HUES48 (cell line): ENCODE measurements around the gene LHFPL3.

ENCODE experiments used
- H3K27ac ChIP-seq: one replicate; pipeline ENCODE4 v1.7.0; 2013; ENCODE audit warnings: low read depth, low read length, inconsistent platforms
- H3K27me3 ChIP-seq: 2 replicates; pipeline ENCODE4 v1.6.1; 2013; ENCODE audit warnings: mild to moderate bottlenecking, low read length; ENCODE audit not compliant: control insufficient read depth, insufficient read depth
- H3K36me3 ChIP-seq: 2 replicates; pipeline ENCODE4 v1.6.1; 2013; ENCODE audit warnings: low read length; ENCODE audit not compliant: control insufficient read depth, insufficient read depth
- H3K4me1 ChIP-seq: 2 replicates; pipeline ENCODE4 v1.6.1; 2013; ENCODE audit warnings: mild to moderate bottlenecking, low read length; ENCODE audit not compliant: control insufficient read depth, insufficient read depth
- H3K4me3 ChIP-seq: 2 replicates; pipeline ENCODE4 v1.5.1; 2013; ENCODE audit warnings: mild to moderate bottlenecking, low read depth, low read length
- H3K9ac ChIP-seq: 2 replicates; pipeline ENCODE4 v1.6.1; 2013; ENCODE audit warnings: mild to moderate bottlenecking, low read depth, low read length, moderate library complexity
- H3K9me3 ChIP-seq: 2 replicates; pipeline ENCODE4 v1.6.1; 2013; ENCODE audit warnings: low read length; ENCODE audit not compliant: control insufficient read depth, insufficient read depth

LHFPL3 gene

DNA sequence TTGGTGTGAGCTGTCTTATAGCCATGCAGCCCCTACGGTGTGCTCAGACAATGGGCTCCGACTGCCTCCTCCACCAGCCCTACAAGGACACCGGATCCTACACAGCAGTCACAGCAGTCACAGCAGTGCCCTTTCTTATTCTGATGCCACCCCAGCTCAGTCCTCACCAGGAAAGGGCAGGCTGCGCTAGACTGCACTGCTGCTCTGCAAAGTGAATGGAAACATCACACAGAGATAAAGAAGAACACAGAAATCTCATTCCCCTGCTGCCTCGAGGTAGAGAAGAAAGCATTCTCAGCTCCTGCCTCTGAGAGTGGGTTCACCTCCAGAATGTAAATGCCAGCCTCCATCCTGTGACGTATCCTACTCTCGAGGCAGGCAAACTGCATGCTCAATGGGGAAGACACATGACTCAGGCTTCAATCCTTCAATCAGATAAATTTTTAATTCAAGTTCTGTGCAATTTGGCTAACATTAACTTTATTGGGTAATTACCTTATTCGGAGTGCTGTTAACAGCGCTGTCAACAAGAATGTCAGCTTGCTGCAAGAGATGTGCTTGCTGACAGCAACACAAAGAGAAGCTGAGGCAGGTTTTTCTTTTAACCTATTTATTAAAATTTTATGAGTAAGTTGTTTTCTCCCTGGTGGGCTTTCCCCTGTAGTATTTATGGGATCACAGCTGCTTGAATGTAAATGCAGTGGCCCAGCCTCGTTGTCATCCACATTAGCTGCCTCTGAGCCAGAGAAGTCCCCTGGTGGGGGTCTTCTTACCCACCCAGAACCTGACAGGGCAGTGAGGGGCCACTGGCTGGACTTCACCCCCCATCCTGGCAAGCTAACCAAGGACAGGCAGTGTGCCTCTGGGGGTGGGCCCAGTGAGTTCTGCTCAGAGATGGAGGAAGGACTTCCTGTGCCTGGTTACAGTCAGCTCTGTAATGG, 444.3 kb downstream of the LHFPL3 start:
- peaks cover 15% of the 10 kb centered on the region for H3K4me1 ChIP-seq
- H3K27me3 ChIP-seq = no peaks in the 10 kb centered on the region; the same call in 1 of the 2 replicates
- H3K9ac ChIP-seq = no peak overlapping the region
- no peak overlapping the region for H3K4me3 ChIP-seq
- H3K36me3 ChIP-seq = no peaks in the 10 kb centered on the region
- H3K9me3 ChIP-seq = no peaks in the 10 kb centered on the region
- H3K27ac ChIP-seq = peak overlapping the region; percentile 95

- H3K4me1 ChIP-seq = peaks cover 15% of the 10 kb centered on the region
- no peak overlapping the region for H3K4me3 ChIP-seq
- H3K27ac ChIP-seq = no peak overlapping the region
- H3K9me3 ChIP-seq = no peaks in the 10 kb centered on the region
- H3K36me3 ChIP-seq = no peaks in the 10 kb centered on the region
- no peak overlapping the region for H3K9ac ChIP-seq
- no peaks in the 10 kb centered on the region; the same call in 1 of the 2 replicates for H3K27me3 ChIP-seq
These were observed 445.4 kb downstream of the LHFPL3 start for GRCh38 chr7:104773796-104774195.

GRCh38 chr7:104775531-104775930, 447.1 kb downstream of the LHFPL3 start:
- no peak overlapping the region for H3K27ac ChIP-seq
- H3K9me3 ChIP-seq = no peaks in the 10 kb centered on the region
- peaks cover 15% of the 10 kb centered on the region for H3K4me1 ChIP-seq

DNA sequence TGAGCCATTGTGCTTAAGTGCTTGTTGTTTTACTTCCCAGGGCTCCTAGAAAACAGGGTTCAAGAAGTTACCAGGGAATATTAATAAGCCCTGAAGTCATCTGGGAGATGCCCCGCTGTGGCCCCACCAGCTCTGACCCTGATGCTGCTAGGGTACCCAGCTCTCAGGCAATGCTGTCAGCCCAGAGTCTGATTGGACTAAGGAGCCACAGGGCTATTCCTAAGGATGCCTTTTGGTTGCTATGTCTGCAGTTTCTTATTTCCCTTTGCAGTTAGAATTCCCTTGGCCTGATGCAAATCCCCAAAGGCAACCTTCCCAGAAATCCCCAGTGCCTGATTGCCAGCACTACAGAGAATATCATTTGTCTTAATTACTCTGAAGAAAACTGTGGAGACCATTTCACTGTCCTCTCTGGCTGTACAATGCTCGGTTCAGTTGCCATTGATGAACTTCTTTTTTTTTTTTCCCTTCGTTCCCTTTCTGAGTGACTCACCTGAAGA, 448.9 kb downstream of the LHFPL3 start:
- Histone ChIP-seq H3K36me3 (no peaks in the 10 kb centered on the region), H3K4me1 (peaks cover 10% of the 10 kb centered on the region), H3K4me3 (no peak overlapping the region), H3K9ac (no peak overlapping the region), H3K27ac (no peak overlapping the region), H3K27me3 (no peaks in the 10 kb centered on the region), H3K9me3 (no peaks in the 10 kb centered on the region)

More at GRCh38 chr7:104775531-104775930, 447.1 kb downstream of the LHFPL3 start:
- Histone ChIP-seq H3K27me3 (no peaks in the 10 kb centered on the region), H3K36me3 (no peaks in the 10 kb centered on the region), H3K4me3 (no peak overlapping the region), H3K9ac (no peak overlapping the region)

DNA sequence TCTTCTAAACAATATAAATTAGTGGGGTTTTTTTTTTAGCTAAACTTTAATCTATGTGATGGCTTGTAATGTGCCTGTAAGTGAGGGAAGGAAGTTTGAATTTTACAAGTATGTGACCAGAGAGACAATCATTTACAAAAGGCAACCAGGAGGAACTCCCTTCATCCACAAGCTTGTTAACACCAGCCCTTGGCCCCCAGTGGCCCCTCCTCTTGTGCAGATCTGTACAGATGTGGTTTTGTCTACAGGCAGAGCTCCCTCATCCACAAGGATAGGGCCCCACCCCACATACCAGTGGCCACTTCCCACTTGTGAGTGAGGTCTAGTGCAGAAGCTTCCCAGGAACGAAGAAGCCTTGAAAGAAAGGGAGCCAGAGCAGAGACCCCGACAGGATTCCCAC, 451.5 kb downstream of the LHFPL3 start:
- H3K27me3 ChIP-seq = no peaks in the 10 kb centered on the region
- no peaks in the 10 kb centered on the region for H3K36me3 ChIP-seq
- no peaks in the 10 kb centered on the region for H3K9me3 ChIP-seq
- no peak overlapping the region for H3K9ac ChIP-seq
- H3K4me3 ChIP-seq = no peak overlapping the region
- no peak overlapping the region for H3K27ac ChIP-seq
- no peaks in the 10 kb centered on the region for H3K4me1 ChIP-seq

- no peaks in the 10 kb centered on the region for H3K4me1 ChIP-seq
- H3K27me3 ChIP-seq = no peaks in the 10 kb centered on the region
- no peak overlapping the region for H3K27ac ChIP-seq
- no peak overlapping the region for H3K9ac ChIP-seq
- no peaks in the 10 kb centered on the region for H3K36me3 ChIP-seq
- no peak overlapping the region for H3K4me3 ChIP-seq
- H3K9me3 ChIP-seq = no peaks in the 10 kb centered on the region
These were observed 456.3 kb downstream of the LHFPL3 start for GRCh38 chr7:104784686-104785085.

DNA sequence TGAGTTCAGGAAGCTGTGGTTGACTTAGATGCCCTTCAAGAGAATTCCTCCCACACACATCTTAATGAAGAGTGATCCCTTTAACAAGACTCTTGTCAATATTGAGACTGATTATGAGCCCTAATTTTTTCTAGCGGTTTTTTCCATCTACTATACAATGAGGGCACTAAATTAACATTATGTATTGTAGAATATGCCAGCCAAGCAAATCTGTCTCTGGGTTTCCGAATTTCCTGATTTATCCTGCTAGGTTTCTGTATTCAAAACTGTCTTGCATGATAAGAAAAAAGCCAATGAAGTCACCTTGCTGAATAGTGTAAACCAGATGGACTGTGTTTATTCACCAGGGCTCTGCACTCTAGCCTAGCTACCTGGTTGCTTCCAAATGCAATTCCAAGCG, 461.4 kb downstream of the LHFPL3 start:
- Histone ChIP-seq H3K36me3 (no peaks in the 10 kb centered on the region), H3K27me3 (no peaks in the 10 kb centered on the region), H3K27ac (no peak overlapping the region), H3K9ac (no peak overlapping the region), H3K4me1 (no peaks in the 10 kb centered on the region), H3K4me3 (no peak overlapping the region), H3K9me3 (no peaks in the 10 kb centered on the region)

DNA sequence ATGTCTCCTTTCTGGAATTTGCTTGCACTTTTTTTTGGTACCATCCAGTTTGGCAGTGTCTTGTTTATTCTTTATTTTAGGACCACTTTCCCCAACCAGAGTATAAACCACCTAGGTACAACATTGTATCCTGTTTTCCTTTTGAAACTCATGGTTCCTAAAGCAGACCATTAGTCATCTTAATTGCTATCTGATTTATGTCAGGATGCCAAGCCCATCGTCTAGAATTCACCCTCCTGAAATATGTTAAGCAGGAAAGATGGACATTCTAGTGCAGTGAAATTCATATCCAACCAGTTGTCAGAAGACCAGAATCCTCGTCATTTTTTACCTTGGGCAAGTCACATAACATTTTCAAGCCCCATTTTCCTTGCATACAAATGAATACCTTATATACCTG, 462.0 kb downstream of the LHFPL3 start:
- H3K4me3 ChIP-seq = no peak overlapping the region
- H3K27me3 ChIP-seq = no peaks in the 10 kb centered on the region
- H3K27ac ChIP-seq = no peak overlapping the region
- no peaks in the 10 kb centered on the region for H3K9me3 ChIP-seq
- no peaks in the 10 kb centered on the region for H3K36me3 ChIP-seq
- H3K9ac ChIP-seq = no peak overlapping the region
- no peaks in the 10 kb centered on the region for H3K4me1 ChIP-seq

DNA sequence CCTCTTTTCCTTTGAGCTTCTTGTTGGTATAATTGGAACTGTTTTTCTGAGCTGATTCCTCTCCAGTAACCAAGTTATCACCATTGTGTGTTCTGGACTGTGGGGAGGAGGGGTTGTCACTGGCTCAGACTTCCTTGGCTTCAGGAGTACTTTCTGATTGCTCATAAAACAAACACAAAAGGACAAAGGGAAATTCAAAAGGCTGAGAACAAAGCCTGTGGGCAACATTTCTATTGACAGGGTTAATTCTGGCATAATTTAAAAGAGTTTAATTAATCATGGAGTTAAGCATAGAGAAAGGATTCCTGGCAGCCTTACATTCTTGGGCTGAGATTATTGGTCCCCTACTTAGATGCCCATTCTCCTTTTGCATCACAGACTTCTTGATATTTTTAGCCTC, 462.7 kb downstream of the LHFPL3 start:
- Histone ChIP-seq H3K27me3 (no peaks in the 10 kb centered on the region), H3K4me3 (no peak overlapping the region), H3K27ac (no peak overlapping the region), H3K36me3 (no peaks in the 10 kb centered on the region), H3K9ac (no peak overlapping the region), H3K4me1 (no peaks in the 10 kb centered on the region; the same call in 1 of the 2 replicates), H3K9me3 (no peaks in the 10 kb centered on the region)

- Histone ChIP-seq H3K4me3 (no peak overlapping the region), H3K4me1 (peaks cover 3% of the 10 kb centered on the region; the same call in 1 of the 2 replicates), H3K27ac (no peak overlapping the region), H3K36me3 (no peaks in the 10 kb centered on the region), H3K27me3 (no peaks in the 10 kb centered on the region), H3K9ac (no peak overlapping the region), H3K9me3 (no peaks in the 10 kb centered on the region)
These were observed 464.7 kb downstream of the LHFPL3 start for GRCh38 chr7:104793066-104793465.

DNA sequence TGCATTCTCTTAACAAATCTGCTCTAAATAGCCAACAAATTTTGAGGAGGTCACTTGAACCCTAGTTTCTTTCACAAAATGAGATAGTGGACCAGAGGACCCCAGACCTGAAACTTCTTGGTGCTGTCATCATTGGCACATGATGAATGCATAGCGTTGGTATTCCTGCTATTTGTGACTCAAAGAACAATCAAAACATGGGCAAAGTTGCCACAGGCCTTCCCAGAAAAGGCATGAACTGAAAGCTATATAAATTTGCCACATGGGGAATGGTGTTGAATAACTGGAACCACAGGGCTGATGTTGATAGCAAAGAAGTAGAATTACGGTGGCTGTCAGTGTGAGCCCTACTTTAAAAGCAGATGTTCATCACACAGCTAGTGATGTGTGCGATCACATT, 465.8 kb downstream of the LHFPL3 start:
- Histone ChIP-seq H3K36me3 (no peaks in the 10 kb centered on the region), H3K4me1 (peaks cover 3% of the 10 kb centered on the region; the same call in 1 of the 2 replicates), H3K9ac (no peak overlapping the region), H3K4me3 (no peak overlapping the region), H3K27ac (no peak overlapping the region), H3K9me3 (no peaks in the 10 kb centered on the region), H3K27me3 (no peaks in the 10 kb centered on the region)
